HepG2 (cell line): ENCODE data around the gene NBPF1. TPM values are rescaled to one million over a fixed set of nuclear protein-coding genes. Genes with fewer than 3 reads are reported as not detected.
"Not testable (repeated sequence)": the region's sequence is repeated elsewhere in the genome, so short reads cannot be mapped to it uniquely, and the experiment has no call there.

Experiments
- ATAC-seq: fragments of 200-7000 bp; cut with Tn5 transposase; 3 replicates; pipeline ENCODE4 v1.9.1; 2020; ENCODE audit warnings: mild to moderate bottlenecking, moderate library complexity
- BruUV-seq: library from RNA; stranded (reverse); fragments of 400-500 nt; replicated peaks from 2 replicates; lab custom pipeline; 2021; lab: Mats Ljungman, UMichigan
- CTCF ChIA-PET: fragments of 300-600 bp; formaldehyde crosslinking; extraction: SDS; loops from one replicate; lab custom pipeline; 2021; ENCODE audit warnings: low total read pairs, inconsistent platforms, low intra/inter-chr PET ratio; lab: Yijun Ruan, JAX
- POLR2A ChIA-PET: fragments of 350-600 bp; sonication (Branson Sonifier 250); formaldehyde crosslinking; loops from one replicate; lab custom pipeline; 2020; ENCODE audit warnings: antibody characterized with exemption, inconsistent platforms; lab: Yijun Ruan, JAX
- DNase-seq: peaks from one replicate; pipeline ENCODE4 v3.0.0-alpha.2; 2015; ENCODE audit warnings: low spot score
- FAIRE-seq: peaks from 3 replicates; lab custom pipeline; 2011; peaks lifted over from hg19 to GRCh38; lab: Jason Lieb, UNC
- H2AFZ ChIP-seq: one replicate; pipeline ENCODE4 v1.6.1; 2011; ENCODE audit warnings: low read length, inconsistent platforms
- H3K27ac ChIP-seq: fragments of 300-600 bp; 3 replicates; pipeline ENCODE4 v1.8.0; 2011; ENCODE audit warnings: mixed run types, mild to moderate bottlenecking, mixed read lengths, low read length, inconsistent platforms; ENCODE audit not compliant: insufficient read depth; ENCODE audit errors: extremely low read length
- H3K27me3 ChIP-seq, 2 experiments: fragments of 200-600 bp in 1 of 2; 2 replicates in 1 of 2; 3 replicates in 1 of 2; pipeline versions ENCODE4 v1.6.0 to v1.8.0; 2011; ENCODE audit warnings: low read length in 2 of 2, mild to moderate bottlenecking in 2 of 2, moderate library complexity in 2 of 2, inconsistent platforms in 1 of 2; ENCODE audit not compliant: insufficient read depth in 2 of 2, control insufficient read depth in 1 of 2
- H3K36me3 ChIP-seq, 2 experiments: fragments of 200-600 bp in 1 of 2; replicated peaks in 1 of 2; 2 replicates in 1 of 2; 3 replicates in 1 of 2; pipeline versions ENCODE4 v1.5.1 to v1.8.0; 2011; ENCODE audit warnings: low read length in 2 of 2, inconsistent platforms in 1 of 2; ENCODE audit not compliant: insufficient read depth in 2 of 2, control insufficient read depth in 1 of 2
- H3K4me1 ChIP-seq: 2 replicates; pipeline ENCODE4 v1.5.1; 2012; ENCODE audit warnings: low read length, inconsistent platforms; ENCODE audit not compliant: insufficient read depth
- H3K4me2 ChIP-seq: 2 replicates; pipeline ENCODE4 v1.6.0; 2011; ENCODE audit warnings: low read depth, low read length, inconsistent platforms
- H3K4me3 ChIP-seq, 3 experiments: fragments of 200-600 bp in 1 of 3; sonication (generic), shearing (Covaris generic) in 1 of 3; replicated peaks in 1 of 3; 2 replicates each; pipeline ENCODE4 v1.5.1; 2011 to 2016; ENCODE audit warnings: low read length in 3 of 3, inconsistent platforms in 2 of 3, low read depth in 2 of 3, mild to moderate bottlenecking in 2 of 3, control low read depth in 1 of 3, mixed read lengths in 1 of 3; ENCODE audit not compliant: insufficient read depth in 1 of 3
- H3K79me2 ChIP-seq: one replicate; pipeline ENCODE4 v1.6.1; 2011; ENCODE audit warnings: low read length, inconsistent platforms; ENCODE audit not compliant: insufficient read depth
- H3K9ac ChIP-seq: 2 replicates; pipeline ENCODE4 v1.6.0; 2011; ENCODE audit warnings: mild to moderate bottlenecking, low read depth, low read length, inconsistent platforms; ENCODE audit not compliant: insufficient read depth
- H3K9me3 ChIP-seq: 2 replicates; pipeline ENCODE4 v1.5.1; 2012; ENCODE audit warnings: mild to moderate bottlenecking, low read length
- H4K20me1 ChIP-seq: 2 replicates; pipeline ENCODE4 v1.6.0; 2011; ENCODE audit warnings: inconsistent platforms, mild to moderate bottlenecking, low read length, moderate library complexity; ENCODE audit not compliant: insufficient read depth
- HNRNPK ChIP-seq: fragments of 200-400 bp; formaldehyde crosslinking; IDR thresholded peaks from 2 replicates; pipeline ENCODE4 v1.6.1; 2018; ENCODE audit warnings: low read length, low read depth, moderate library complexity, mild to moderate bottlenecking; ENCODE audit not compliant: poor library complexity, severe bottlenecking
- LCORL ChIP-seq, 2 experiments: fragments of 450-650 bp in 1 of 2; sonication (generic) in 1 of 2; formaldehyde crosslinking in 1 of 2; IDR thresholded peaks; 2 replicates each; pipeline versions ENCODE4 v1.5.0 to v1.6.1; 2017 to 2020; ENCODE audit warnings: antibody characterized with exemption in 1 of 2, missing genetic modification reagents in 1 of 2
- WGBS: methylation state at CpG from one replicate; pipeline ENCODE4 v1.1.6; 2017; ENCODE audit warnings: low lambda C conversion rate; 5-methylcytosine and 5-hydroxymethylcytosine counted together
- in situ Hi-C: cut with HindIII; loops from 2 replicates; pipeline ENCODE4 v1.10.0; 2017; ENCODE audit warnings: low pct_unique_long_range_greater_than_20kb; ENCODE audit not compliant: extremely low pct_ligation_motif_present
- intact Hi-C: fragments of 100-400 bp; cut with micrococcal nuclease; formaldehyde crosslinking; loops from one replicate; pipeline ENCODE4 v1.10.0; 2022; ENCODE audit not compliant: unreplicated experiment
- polyA plus RNA-seq, 8 experiments: library from polyadenylated mRNA; depleted of rRNA in 3 of 8; stranded (reverse) in 7 of 8; unstranded in 1 of 8; fragments of >200 nt; fragmentation: Illumina TruSeq in 4 of 8; extraction: Trizol in 4 of 8; gene quantifications; 2 replicates each; pipeline versions ENCODE4 v1.2.1 to v1.2.3, GENCODE V29; 2011 to 2016; ENCODE audit warnings: low read depth in 4 of 8, missing spikeins in 1 of 8, mixed read lengths in 1 of 8; ENCODE audit not compliant: insufficient read depth in 1 of 8
- total RNA-seq, 5 experiments: library from RNA; depleted of rRNA; stranded (reverse); fragments of >200 nt; fragmentation: Illumina TruSeq; extraction: Trizol; gene quantifications; 2 replicates each; pipeline ENCODE4 v1.2.3, GENCODE V29; 2016; ENCODE audit warnings: low read depth in 1 of 5
- TF ChIP-seq, protein P1 (sequence below): sonication (generic); formaldehyde crosslinking; IDR thresholded peaks from 2 replicates; pipeline ENCODE4 v1.4.0; 2020; ENCODE audit warnings: missing genetic modification reagents, borderline replicate concordance
- TF ChIP-seq, protein P2 (sequence below): sonication (generic); formaldehyde crosslinking; IDR thresholded peaks from 2 replicates; pipeline ENCODE4 v1.4.0; 2020; ENCODE audit warnings: mild to moderate bottlenecking, missing genetic modification reagents

Gene NBPF1
- total and polyA plus RNA-seq, 2 of the 13 experiments (the other 11 are each of a cell fraction or from before 2014, with no cell fraction given), result 30.3 to 35.6 TPM

GRCh38 chr1:16607433-16607851, 5.9 kb downstream of the NBPF1 start (continued):
- TF ChIP-seq, protein P1, sequence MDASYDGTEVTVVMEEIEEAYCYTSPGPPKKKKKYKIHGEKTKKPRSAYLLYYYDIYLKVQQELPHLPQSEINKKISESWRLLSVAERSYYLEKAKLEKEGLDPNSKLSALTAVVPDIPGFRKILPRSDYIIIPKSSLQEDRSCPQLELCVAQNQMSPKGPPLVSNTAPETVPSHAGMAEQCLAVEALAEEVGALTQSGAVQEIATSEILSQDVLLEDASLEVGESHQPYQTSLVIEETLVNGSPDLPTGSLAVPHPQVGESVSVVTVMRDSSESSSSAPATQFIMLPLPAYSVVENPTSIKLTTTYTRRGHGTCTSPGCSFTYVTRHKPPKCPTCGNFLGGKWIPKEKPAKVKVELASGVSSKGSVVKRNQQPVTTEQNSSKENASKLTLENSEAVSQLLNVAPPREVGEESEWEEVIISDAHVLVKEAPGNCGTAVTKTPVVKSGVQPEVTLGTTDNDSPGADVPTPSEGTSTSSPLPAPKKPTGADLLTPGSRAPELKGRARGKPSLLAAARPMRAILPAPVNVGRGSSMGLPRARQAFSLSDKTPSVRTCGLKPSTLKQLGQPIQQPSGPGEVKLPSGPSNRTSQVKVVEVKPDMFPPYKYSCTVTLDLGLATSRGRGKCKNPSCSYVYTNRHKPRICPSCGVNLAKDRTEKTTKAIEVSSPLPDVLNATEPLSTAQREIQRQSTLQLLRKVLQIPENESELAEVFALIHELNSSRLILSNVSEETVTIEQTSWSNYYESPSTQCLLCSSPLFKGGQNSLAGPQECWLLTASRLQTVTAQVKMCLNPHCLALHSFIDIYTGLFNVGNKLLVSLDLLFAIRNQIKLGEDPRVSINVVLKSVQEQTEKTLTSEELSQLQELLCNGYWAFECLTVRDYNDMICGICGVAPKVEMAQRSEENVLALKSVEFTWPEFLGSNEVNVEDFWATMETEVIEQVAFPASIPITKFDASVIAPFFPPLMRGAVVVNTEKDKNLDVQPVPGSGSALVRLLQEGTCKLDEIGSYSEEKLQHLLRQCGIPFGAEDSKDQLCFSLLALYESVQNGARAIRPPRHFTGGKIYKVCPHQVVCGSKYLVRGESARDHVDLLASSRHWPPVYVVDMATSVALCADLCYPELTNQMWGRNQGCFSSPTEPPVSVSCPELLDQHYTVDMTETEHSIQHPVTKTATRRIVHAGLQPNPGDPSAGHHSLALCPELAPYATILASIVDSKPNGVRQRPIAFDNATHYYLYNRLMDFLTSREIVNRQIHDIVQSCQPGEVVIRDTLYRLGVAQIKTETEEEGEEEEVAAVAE, result 0 out of 2 replicates have a peak, but pooled peaks have one; percentile 12

DNA sequence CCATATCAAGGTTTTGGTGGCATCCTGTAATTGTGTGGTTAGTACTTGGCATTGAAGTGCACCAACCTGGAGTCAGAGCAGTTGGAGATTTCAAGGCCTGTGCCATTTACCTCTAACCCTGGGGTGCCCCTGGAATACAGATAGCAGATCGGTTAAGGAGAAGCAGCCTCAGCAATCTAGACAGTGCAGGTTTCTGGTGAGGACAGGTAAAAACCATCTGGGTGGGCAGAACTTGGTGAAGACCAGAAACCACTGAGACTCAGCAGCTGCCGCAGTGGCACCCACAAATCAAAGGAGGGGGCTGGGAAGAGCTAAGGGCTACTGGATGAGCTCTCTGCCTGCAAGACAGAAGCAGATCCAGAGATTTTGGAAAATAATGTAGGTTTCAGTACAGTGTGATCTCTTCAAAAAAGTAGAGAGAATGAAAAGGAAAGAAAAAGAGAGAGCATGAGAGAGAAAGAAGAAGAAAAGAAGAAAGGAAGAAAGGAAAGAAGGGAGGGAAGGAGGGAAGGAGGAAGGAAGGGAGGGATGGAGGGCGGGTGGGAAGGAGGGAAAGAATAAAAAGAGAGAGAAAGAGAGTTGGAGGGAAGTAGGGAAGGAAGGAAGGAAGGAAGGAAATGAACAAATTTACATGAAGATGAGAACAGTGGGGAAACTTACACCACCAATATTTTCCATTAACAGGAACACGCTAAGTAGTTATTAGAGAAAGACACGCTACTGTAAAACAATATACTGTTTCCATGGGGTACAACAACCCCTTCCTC, 6.5 kb downstream of the NBPF1 start:
- Histone ChIP-seq H3K4me1 (peaks cover 43% of the 10 kb centered on the region), H3K79me2 (peaks cover 29% of the 10 kb centered on the region), H3K36me3 (peaks cover 19 to 35% of the 10 kb centered on the region in 2 experiments)
- BruUV-seq; H3K27me3 ChIP-seq; H4K20me1 ChIP-seq; ATAC-seq; DNase-seq; H3K4me2 ChIP-seq; H3K9ac ChIP-seq; H3K27ac ChIP-seq; H2AFZ ChIP-seq; in situ Hi-C loops; H3K4me3 ChIP-seq; POLR2A ChIA-PET; intact Hi-C loops; FAIRE-seq; CTCF ChIA-PET; H3K9me3 ChIP-seq; TF ChIP-seq LCORL (CRISPR knock-in tag; IDR thresholded peaks at IDR 0.05): not testable (repeated sequence)
- TF ChIP-seq, protein P2, sequence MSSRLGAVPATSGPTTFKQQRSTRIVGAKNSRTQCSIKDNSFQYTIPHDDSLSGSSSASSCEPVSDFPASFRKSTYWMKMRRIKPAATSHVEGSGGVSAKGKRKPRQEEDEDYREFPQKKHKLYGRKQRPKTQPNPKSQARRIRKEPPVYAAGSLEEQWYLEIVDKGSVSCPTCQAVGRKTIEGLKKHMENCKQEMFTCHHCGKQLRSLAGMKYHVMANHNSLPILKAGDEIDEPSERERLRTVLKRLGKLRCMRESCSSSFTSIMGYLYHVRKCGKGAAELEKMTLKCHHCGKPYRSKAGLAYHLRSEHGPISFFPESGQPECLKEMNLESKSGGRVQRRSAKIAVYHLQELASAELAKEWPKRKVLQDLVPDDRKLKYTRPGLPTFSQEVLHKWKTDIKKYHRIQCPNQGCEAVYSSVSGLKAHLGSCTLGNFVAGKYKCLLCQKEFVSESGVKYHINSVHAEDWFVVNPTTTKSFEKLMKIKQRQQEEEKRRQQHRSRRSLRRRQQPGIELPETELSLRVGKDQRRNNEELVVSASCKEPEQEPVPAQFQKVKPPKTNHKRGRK, result 0 out of 2 replicates have a peak, but pooled peaks have one; percentile 86
- TF ChIP-seq LCORL (IDR thresholded peaks at IDR 0.05), result 0 out of 2 replicates have a peak, but pooled peaks have one; percentile 3
- peak; percentile 52 for TF ChIP-seq HNRNPK
- WGBS, result 92% methylated on average over 5 of the region's 5 CpGs
